Pons (tissue), 1 donor: Measurements from ENCODE around the gene MAL.
A peak's percentile ranks its signal among the peaks of the same experiment; 100 is the strongest.

Experiments
- DNase-seq: peaks from one replicate; pipeline ENCODE4 v3.0.0-alpha.2; 2016; ENCODE audit warnings: low spot score

Gene MAL

DNA sequence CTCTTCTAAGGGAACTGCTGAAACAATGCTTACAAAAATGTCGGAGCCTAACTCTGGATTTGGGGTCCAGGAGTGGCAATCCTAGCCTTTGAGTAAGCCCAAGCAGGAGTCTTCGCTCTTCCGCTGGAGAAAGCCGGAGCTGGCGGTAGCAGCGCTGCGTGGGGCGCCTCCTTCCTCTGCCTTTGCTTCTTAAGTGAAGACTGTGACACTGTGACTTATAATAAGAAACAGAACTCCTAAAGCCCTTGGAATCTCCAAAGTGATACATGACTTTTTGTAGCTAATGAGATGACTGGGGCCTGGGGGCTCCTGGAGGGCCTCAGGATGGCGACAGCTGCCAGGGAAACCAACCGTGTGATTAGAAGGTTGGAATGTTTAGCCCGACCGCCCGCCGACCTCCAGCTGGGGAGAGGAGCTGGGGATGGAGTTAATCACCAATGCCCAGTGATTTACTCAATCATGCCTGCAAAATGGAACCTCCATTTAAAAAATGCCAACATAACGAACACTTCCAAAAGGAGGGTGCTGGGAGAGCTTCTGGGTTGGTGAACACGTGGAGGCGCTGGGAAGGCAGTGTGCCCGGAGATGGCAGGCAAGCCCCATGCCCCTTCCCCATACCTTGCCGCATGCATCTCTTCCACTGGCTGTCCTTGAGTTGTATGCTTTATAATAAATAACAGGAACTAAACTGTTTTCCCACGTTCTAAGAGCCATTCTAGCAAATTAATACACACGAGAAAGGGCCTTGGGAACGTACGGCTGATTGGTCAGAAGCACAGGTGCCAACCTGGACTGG is 29.0 kb upstream of the MAL start:
- DNase-seq, result no peak

DNA sequence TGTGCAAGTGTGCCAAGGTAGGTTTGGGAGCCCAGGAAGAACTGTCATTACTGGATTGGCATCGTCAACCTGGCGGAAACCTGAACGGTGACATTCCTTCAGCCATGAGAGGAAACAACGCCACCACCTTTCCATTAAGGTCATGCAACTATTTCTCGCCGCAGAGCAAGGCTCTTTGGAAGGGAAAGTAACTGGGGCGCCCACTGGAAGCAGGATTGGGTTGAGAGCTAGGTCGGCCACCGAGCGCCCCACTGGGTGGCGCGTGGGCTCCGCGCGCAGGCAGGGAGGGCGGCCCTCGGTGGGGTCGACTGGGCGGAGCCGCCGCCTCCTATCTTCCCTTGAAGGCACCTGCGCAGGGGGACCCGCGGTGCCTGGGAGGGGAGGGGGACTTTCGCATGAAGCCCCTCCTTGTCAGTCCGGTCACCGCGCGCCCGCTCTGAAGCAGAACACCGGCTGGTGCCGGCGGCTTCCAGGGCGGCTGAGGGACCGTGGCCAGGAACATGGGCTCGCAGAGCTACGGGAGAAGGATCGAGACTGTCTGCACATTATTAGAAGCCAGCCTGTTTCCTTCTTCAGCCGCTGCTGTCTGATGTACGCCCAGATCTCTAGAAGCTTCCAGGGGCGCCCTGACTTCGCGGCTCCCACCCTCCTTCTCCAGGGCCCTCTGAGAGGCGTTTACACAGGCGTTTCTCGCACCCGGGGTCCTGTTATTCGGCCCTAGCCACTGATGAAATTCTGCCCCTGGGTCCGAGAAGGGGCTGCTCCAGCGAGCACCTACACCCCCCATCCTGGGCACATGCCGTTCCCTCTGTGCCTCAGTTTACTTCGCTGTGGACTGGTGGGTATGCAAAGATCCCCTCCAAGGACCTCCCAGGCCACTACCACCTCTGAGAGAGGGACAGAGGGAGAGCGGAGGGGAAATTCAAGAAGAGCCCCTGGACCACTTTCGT is 27.3 kb upstream of the MAL start:
- no peak for DNase-seq

DNA sequence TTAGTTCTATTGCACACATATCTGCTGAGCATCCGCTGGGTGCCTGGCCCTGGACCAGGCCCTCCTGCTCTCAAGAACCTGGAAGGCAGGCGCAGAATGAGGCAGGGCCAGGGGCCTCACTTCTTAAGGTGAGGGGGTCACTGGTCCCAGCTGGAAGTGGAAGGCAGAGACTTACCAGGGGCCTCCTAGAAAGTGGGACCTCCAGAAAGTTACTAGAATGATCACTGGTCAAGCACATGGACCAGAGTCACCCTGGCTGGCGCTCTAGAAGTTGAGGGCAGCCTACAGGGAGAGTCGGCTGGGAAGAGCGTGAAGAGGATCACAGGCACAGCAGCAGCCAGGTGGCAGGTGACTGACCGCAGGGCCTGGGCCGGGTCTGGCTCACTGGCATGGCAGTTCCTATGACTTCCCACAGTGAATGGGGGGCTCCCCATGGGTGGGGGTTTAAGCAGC is 26.1 kb upstream of the MAL start:
- no peak for DNase-seq

DNA sequence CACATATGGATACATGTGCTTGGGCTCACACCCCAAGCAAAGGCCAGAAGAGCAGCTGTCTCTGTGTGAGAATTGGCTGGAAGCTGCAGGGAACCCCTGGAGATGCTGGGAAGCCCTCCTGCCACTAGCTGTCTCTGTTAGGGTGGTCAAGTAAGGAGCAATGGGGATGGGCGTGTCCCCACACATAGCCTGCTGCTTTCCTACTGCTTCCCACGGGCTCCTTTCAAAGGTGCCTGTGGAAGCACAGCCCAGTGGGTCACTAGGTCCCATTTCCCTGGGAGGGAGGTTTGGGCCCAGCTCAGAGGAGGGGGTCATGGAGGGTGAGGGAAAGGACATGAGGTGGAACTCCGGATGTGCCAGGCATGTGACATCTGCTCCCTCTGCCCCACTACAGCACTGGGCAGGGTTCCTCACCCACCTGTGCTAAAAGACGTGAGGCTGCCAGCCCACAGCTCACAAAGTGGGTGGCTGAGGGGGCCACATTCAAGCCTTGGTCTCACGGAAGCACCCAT is 24.4 kb upstream of the MAL start:
- DNase-seq, result no peak

DNA sequence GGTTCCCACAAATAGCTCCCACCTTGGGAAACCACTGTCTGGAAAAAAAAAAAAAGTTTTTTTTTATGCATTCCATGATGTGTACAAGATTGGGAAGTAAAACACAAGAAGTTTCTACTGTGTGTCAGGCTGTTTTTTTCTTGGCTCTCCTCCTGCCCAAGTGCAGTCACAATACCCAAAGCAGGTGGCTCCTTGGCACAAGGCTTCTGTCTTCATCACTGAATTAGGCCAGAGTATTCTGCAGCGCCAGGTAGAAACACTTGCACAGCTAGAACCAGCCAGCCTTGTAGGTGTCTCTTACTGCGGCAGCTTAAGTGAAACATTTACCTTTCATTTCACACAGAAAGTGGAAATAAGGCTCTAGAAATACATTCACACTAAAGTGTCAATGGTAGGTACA is 23.8 kb upstream of the MAL start:
- DNase-seq, result no peak

DNA sequence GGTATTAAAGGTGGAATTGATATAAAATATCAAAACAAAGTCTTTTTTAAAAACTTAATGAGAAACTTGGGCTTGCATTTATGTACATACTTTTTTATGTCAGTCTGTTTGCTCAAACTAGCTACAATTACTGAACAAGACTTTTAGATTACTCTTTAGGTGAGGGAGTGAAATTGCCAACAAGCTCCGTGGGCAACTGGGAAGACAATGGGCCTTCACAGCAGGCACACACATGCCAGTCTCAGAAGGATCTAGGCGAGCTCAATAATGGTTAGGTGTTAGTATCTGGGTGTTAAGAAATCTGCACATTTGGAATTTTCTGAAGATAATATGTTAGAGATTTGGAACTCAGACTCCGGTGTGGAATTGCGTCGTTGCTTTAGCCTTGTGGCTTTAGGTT is 23.0 kb upstream of the MAL start:
- no peak for DNase-seq

DNA sequence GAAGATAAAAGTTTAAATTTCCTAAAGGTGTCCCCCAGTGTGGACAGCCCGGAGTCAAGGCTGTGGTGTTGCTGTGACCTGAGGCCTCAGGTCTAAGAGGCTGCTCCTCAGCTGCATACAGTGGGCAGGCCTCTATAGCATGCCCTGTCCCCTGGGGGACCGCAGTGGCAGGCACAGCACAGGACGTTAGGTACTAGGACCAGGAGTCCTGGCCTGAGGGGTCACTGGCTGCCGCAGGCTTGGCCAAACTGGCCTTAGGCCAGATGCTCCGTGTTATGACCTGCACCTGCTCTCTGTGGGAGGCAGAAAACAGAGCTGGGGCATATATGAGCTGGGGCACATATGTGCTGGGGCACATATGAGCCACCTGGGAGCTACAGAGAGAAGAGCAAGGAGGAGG is 21.2 kb upstream of the MAL start:
- DNase-seq, result no peak

DNA sequence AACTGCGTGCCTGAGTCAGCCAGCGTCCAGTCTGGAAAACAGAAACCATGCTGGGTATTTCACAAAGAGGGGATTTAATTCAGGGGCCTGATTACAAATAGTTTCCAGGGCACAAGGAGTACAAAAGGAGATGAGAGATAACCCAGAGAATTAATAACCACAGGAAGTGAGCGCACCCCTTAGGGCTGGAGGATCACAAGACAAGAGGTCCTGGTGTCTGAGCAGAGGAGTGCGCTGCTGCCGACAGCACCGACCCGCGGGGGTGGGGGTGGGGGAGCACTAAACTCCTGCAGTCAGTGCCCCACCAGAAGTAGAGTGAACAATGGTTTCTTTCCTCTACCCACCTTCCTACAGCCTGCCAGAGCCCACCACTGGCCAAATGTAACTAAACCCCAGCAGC is 20.8 kb upstream of the MAL start:
- no peak for DNase-seq

DNA sequence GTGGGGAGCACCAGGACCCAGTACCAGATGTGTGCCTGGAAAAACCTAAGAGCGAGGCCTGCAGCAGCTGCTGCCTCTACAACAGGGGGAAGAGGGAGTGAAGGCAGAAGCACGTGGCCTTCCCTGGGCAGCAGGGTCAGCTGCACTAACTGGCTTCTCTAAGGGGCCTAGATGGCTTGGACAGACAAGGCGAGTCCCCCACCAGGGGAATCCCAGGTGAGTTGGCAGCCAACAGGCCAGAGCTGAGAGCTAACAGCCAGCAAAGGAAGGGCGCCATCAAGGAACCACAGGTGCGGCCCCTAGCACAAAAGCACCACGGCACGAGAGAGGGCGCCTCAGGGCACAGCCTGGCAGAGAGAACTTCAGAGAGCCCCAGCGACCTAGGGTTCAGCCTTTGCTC is 19.8 kb upstream of the MAL start:
- DNase-seq, result no peak

DNA sequence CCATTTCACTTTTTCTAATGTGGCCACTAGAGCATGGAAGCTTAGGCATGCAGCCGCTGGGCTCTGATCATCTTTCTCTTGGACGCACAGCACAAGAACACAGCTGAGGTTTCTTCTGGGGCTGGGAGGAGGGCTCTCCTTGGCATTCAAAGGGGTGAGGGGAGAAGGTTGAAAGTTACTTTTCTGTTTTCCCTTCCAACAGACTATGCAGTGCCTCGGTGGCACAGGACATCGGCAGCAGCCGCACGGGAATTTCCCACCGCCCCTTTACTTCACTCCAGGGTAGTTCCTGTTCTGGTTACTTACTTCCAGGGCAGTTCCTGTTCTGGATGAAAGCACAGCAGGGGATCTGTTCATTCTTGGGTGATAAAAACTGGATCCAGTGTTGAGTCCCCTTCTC is 18.9 kb upstream of the MAL start:
- no peak for DNase-seq

DNA sequence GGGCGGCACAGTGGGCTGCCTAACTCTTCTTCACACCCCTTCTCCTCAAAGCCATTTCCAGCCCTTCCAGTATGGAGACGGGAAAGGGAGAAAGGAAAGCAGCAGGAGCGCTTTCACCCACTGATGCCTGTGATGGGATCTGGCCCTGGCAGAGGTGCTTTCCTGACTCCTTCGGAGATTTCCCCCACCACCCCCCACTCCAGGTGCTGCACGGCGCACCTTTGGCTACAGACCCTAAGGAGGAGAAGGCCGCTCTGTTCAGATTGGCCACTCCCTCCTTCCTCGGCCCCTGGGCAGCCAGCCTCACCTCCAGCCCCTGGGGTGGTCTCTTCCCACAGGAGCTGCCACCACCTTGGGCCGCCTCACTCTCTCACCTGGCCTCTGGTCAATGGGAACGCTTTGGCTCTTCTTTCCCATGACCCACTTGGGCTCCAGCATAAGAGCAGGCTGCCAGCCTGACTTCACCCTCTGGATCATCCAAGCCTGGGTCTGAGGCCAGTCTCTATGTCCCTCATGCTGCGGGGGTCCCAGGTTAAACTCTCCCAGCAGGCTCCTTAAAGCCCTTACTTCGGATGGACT is 18.4 kb upstream of the MAL start:
- no peak for DNase-seq

DNA sequence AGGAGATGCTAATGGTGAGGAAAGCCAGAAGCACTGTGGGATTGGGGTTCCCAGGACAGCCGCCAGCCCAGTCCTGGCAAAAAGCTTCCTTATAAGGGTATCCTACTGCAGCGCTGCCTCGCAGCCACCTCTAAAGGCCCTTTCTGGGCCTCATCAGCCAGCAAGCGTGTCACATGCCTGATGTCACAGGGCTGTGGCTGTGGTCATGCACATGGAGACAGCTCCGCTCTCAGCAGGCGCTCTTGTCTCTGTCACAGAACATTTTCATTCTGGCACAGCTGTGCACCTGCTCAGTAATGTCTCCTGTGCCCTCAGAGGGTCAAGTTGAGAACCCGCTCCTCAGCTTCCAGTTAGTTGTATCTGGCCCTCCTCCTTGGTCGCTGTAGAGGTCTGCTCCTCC is 17.7 kb upstream of the MAL start:
- peak; percentile 78 for DNase-seq

DNA sequence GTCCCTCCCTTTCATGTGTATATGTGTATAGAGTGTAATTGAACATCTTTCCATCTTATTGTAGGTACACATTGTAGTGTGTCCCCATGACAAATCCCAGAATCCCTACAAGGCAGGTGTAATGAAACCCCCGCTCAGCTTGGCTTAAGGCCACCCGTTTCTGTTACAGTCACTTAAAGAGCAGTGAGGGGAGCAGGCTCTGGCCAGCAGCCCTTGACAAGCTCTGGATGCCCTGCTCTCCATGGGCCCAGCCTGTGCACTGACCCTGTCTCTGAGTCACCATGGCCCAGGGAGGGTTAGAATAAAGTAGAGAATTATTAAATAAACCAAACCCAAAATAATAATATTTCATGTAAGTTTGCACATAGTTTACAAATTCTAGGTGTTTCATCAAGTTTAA is 17.2 kb upstream of the MAL start:
- DNase-seq, result no peak

DNA sequence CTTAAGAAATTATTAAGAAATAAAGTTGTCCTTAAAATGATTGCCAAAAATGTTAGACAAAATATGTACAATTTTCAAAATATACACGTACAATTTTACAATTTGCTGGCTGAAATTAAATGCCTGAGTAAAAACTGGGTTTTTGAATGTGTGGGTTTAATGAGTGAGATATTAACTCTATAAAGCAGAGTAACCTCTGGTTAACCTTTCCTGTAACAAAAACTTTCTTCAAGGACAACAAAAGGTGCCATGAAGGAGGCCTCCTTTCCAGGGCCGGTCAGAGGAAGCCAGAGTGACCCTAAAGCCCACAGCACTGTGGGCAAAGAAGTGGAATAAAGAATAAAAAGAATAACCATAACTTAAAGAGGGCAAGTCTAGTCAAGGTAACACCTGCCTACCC is 16.5 kb upstream of the MAL start:
- no peak for DNase-seq

DNA sequence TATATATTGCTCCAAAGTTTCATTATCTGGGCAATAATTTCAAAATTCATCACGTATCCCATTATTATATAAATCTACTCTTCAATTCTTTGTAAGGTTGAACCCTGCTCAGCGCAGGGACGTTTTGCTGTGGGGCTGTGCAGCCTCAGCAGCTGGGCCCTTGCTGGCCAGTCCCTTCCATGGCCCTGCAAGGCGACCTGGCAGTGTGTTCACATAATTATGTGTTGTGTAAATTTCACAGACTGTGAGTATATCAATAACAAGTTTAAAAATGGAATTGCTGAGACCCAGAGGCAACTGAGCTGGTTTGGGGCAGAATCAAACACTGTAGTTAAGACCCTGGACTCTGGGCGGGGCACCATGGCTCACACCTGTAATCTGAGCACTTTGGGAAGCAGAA is 16.1 kb upstream of the MAL start:
- DNase-seq, result no peak

DNA sequence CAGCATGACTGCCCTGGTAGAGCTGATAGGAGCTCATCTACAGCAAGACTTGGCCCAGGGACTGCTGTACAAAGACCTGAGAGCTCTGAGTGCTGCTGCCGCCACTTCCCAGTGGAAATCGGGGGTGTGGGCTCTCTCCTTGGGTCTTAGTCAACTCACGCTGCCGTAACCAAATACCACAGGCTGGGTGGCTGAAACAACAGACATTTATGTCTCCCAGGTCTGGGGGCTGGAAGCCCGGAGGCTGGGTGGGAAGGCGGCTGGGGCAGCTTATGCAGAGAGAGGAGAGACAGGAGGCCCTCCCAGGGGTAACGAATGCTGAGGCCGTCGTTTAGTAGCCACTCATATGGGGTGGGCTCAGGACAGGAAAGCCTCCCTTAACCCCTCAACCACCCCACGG is 15.4 kb upstream of the MAL start:
- DNase-seq, result no peak

DNA sequence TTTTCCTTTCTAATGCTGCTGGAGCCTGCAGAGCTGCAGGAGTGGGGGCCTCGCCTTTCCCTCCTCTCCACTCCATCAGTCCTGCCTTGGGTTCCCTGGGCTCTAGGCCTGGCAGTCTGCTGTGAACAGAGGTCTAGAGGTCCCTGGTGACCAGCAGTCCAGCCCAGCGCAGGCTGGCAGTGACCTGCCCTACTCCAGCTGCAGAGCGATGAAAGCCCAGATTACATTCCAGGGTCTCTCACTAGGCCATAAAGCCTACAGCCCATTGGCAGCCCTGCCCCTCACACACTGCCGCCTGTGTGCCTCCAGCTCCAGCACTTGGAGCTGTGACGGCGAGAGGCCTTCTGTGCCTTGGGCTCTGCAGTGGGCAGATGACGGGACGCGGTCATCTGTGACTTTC is 14.8 kb upstream of the MAL start:
- DNase-seq, result no peak

DNA sequence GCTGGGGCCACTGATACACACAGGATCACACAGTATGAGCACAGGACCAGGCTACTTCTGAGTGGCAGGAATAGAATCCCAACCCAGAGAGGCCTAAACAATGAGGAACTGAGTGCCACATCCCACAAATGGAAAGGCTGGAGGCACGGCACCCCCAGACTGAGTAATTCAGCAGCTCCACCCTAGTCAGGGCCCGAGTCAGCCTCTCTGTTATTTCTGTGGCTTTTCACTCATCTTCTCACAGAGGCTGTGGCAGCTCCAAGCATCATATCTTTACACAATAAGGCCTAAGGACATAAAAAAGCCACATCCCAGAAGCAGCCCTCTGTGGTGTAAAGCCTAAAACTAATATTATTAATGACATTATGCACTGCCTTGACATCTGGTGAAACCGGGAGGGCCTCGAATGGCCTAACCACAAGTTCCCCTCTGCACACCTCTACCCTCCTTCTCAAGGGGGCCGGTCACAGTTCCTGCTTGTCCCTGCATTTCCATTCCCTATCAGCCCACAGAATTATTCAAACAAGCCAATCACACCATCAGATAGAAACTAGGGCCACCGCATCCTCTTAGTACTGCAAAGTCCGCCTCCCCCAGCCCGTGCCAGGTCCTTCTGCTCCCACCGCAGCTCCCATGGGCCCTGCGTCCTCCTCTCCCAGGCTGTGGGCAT is 12.5 kb upstream of the MAL start:
- DNase-seq, result no peak

DNA sequence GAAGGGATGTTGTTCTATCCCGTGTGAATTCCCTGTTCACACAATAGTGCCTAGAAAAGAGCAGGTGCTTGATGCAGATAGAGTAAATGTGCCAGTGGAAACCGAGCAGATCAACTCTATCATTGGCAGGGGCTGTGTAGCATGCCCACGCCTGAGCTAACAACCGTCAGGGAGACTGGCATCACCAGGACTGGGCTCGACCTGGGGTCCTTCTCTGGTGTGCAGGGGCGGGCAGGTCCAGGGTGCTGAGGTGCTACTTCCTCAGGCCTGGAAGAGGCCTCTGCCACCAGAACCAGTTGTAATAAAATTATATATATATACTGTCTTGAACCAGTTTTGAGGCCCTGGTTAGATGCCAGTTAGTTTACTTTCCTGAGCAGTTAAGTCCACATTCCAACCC is 11.8 kb upstream of the MAL start:
- no peak for DNase-seq

DNA sequence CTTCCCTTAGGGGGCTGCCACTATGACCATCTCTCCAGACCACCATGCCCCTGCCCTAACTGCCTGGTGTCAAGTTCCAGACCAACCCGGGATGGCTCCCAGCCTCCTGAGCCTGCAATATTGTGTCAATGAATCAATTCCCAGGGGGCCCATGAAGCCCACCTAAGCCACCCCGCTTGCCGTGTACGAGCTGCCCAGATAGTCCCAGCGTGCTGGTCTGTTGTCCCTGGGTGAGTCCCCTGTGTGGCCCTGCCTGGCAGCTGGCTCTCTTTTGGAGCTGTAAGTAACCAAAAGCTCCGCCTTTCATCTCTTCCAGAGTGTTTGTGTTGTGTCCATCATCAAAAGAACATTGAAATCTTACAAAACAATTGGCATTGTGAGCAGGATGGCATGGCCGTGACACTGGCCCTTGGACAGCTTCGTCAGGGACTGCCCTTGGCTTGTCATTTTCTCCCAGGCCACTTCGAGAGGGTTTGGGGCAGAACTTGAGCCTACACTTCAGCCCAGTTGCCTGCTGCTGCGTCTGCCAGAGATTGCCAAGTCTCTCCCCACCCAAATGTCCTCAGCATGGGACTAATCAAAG is 11.3 kb upstream of the MAL start:
- peak; percentile 78 for DNase-seq

DNA sequence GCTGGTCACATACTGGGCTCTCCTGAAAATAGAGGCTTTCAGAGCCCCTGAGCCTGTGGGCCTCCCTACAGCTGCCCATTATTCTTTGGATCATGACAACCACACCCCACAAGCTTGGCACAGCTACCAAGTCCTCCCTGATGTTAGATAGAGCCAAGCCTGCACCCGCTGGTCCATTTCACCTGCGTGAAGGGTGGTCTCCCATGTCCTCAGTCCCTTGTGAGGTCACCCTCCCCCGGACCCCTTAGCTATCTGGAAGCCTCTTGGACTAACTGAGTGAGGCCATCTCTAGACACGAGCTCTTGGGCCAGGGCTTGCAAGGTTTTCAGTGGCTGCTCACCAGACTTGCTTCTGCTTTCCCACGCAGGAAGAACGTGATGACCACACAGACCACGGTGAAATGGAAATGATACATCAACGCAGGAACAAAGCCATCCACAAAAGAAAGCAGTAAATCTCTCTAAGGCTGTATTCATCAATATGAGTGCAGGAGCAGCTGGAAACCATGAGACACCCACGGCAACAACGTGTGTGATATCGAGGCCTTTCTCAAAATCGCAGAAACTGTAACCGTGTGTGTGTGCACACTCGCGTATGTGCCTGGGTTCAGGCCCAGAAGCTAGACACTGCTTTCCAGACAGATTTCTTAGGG is 10.1 kb upstream of the MAL start:
- no peak for DNase-seq
